Fibroblast of pulmonary artery (primary cell): ENCODE results near the gene OR1I1.
A peak's percentile ranks its signal among the peaks of the same experiment; 100 is the strongest.

Source experiments
- DNase-seq: peaks from one replicate; pipeline ENCODE4 v3.0.0-alpha.2; 2010; ENCODE audit warnings: low read depth
- H3K4me3 ChIP-seq: replicated peaks from 2 replicates; pipeline ENCODE4 v1.5.1; 2011; ENCODE audit warnings: low read depth, mild to moderate bottlenecking, control low read depth, low read length, moderate library complexity
- CTCF ChIP-seq: IDR thresholded peaks from 2 replicates; pipeline ENCODE4 v1.5.1; 2011; ENCODE audit warnings: mild to moderate bottlenecking, control low read depth, low read length, inconsistent platforms; ENCODE audit errors: missing control alignments

Gene OR1I1

GRCh38 chr19:15112385-15112784 lies 30.4 kb downstream of the OR1I1 start:
- DNase-seq = no peak
- TF ChIP-seq CTCF = no peak

GRCh38 chr19:15113245-15114152 lies 31.5 kb downstream of the OR1I1 start:
- TF ChIP-seq CTCF = no peak
- no peak for DNase-seq
- no peak overlapping the region for H3K4me3 ChIP-seq

More at GRCh38 chr19:15112385-15112784, 30.4 kb downstream of the OR1I1 start:
- no peak overlapping the region for H3K4me3 ChIP-seq

GRCh38 chr19:15114153-15114540 lies 32.1 kb downstream of the OR1I1 start:
- peak; percentile 54 for DNase-seq
- no peak overlapping the region for H3K4me3 ChIP-seq
- TF ChIP-seq CTCF = no peak

GRCh38 chr19:15115080-15115479 lies 33.1 kb downstream of the OR1I1 start:
- no peak overlapping the region for H3K4me3 ChIP-seq
- no peak for TF ChIP-seq CTCF
- peak; percentile 68 for DNase-seq

- no peak for TF ChIP-seq CTCF
- H3K4me3 ChIP-seq = no peak overlapping the region
- no peak for DNase-seq
Measured at GRCh38 chr19:15115762-15116615, 34.0 kb downstream of the OR1I1 start.

GRCh38 chr19:15116856-15117255 lies 34.8 kb downstream of the OR1I1 start:
- no peak for TF ChIP-seq CTCF

More at GRCh38 chr19:15116856-15117255, 34.8 kb downstream of the OR1I1 start:
- DNase-seq = no peak
- no peak overlapping the region for H3K4me3 ChIP-seq
